NK-92 (cell line): ENCODE data around the gene CTSH.

Experiments used
- DNase-seq: peaks from one replicate; lab custom pipeline; 2025; ENCODE audit not compliant: unreplicated experiment; lab: John Stamatoyannopoulos, UW

The CTSH gene, protein sequence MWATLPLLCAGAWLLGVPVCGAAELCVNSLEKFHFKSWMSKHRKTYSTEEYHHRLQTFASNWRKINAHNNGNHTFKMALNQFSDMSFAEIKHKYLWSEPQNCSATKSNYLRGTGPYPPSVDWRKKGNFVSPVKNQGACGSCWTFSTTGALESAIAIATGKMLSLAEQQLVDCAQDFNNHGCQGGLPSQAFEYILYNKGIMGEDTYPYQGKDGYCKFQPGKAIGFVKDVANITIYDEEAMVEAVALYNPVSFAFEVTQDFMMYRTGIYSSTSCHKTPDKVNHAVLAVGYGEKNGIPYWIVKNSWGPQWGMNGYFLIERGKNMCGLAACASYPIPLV

DNA sequence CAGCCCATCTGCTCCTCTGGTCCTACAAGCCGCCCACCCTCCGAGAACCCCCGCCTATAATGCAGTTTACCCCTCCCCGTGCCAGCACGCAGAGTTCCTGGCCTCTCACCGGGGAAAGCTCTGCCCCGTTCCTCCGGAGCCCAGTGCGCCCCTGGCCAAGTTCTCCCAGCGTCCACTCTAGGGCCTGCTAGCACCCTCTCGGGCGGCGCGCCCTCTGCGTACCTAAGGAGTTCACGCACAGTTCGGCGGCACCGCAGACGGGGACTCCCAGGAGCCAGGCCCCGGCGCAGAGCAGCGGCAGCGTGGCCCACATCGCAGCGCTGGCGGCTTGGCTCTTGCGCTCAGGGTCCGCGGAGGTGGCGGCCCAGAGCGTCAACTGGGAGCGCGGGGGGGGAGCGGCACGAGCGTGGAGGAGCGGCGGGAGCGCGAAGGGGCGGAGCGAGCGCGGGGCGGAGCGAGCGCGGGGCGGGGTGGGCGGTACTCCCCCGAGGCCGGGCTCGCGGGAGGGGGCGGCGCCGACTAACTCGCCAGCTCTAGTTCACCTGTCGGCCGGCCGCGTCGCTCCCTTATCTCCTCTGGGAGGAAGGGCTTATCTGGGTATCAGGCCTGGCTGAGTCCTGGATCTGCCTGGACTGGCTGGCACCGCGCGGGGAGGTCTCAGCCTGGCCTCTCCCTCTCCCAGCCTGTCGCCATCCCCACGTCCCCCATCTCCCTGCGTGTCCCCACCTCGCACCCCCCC, at the start of gene CTSH:
CTSH (minus strand) TSS at position 378 of the 739 bp plus-strand sequence; CDS start at position 313, 65 bp downstream.
- no peak for DNase-seq

DNA sequence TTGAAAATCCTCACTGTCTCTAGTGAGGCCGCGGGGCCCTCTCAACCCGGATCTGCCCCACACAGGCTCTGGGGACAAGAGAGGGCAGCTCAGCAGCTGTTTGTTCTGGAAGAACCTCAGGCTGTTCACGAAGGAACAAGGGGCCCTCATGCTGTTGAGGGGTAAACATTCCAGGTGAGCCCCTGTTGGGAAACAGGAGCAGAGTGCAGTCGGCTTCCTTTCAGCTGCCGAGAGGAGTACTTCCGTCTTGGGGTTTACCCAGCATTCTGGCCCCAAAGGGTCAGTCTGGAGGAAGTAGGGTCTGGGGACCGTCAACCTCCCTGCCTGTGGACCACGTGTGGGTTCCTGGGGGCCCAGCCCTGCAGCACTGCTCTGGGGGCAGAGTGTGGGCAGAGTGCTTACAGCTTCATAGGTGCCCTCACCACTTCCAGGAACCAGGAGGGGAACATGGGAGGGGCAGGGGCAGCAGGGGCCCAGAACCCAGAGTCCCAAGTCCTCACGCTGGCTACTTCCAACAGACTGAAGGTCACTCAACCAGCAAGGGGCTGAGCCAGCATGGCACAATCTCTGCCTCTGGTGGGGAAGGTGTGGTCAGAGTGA, 49.2 kb upstream of the CTSH start:
- DNase-seq, result no peak

DNA sequence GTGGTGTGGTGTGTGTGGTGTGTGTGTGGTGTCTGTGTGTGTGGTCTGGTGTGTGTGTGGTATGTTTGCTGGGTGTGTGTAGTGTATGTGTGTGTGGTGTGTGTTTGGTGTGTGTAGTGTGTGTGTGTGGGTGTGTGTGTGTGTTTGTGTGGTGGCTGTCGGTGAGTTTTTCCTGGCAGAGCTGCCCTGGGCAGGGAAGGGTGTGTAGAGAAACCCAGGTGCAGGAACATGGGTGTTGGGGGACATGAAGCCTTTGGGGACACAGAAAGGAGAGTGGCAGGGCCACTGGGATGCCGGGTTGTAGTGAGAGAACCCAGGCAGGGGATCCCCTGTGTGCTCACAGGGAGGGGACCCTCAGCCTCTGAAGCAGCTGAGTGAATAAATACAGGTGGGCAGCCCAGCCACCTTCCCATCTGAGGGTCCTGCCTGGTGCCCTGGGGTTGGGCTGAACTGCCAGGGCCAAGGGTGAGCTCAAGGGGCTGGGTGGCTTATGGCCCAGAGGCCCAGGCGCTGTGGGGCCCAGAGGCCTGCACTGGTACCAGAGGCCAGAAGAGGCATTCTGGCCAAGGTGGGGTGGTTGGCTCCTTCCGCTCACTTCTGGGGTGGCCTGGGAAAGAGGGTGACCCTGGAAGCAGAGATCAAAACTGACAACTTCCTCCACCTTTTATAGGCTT, 48.5 kb upstream of the CTSH start:
- no peak for DNase-seq

DNA sequence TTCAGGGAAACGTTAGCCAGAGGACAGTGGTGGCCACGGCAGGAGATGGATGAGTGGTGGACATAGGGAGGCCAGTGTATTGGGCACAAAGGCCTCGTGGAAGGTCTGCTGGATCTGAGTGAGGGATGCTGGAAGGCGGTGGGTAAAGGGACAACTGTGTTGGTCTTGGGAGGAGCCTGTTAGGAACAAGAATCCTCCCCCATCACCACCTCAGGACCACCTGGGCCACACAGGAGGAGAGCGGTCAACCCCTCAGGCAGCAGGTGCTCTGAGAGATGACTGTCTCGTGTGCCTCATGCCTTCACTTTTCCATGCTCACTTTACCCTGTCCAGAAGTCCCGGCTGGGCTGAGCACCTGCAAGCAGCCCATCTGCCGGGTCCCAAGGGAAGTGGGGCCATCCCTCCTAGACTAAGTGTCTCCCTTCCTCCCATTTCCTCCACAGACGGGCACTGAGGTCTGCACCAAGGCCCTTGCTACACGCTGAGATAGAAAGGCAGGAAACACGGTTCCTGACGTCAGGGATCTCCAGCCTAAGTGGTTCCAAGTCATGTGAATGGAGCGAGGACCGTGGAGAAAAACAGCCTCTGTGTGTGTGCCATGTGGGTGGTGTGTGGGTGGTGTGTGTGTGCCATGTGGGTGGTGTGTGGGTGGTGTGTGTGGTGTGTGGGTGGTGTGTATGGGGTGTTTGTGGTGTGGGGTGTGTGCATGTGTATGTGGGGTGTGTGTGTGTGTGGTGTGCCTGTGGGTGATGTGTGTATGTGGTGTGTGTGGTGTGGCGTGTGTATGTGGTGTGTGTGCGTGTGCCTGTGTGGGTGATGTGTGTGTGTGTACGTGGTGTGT, 47.8 kb upstream of the CTSH start:
- DNase-seq, result no peak

DNA sequence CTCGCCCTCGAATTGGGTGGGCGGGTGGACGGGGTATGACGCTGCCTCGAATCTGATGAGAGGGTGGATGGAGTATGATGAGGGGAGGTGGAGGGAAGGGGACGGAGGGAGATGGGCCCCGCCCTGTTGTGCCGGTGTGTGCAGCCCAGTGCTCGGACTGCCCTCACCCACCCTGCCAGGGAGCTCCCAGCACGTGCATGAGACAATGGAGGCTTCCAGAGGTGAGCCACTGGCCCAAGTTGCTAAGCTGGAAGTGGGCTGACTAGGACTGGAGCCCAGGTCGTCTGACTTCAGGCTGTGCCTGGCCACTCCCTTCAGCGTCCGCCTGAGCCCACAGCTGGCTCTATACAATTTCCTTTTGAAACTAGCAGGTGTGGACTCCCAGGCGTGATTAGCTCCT, 47.0 kb upstream of the CTSH start:
- no peak for DNase-seq

DNA sequence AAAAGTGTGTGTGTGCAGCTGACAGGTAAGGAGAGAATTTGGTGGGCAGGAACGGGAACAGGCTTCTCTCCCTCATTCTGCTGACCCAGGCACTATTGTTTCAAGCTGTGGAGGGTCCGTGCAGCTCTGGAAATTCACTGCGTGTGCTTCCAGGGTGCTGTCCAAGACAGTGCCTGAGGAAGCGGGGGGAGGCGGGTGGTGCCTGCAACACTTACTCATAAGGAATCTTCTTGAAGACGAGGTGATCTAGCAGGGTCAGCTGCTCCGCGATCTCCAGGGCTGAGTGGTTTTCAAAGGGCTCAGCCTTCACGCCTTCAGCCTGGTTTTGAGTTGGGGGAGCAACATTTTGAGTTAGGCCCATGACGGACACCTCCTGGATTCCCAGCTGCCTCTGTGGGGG, 46.6 kb upstream of the CTSH start:
- no peak for DNase-seq

DNA sequence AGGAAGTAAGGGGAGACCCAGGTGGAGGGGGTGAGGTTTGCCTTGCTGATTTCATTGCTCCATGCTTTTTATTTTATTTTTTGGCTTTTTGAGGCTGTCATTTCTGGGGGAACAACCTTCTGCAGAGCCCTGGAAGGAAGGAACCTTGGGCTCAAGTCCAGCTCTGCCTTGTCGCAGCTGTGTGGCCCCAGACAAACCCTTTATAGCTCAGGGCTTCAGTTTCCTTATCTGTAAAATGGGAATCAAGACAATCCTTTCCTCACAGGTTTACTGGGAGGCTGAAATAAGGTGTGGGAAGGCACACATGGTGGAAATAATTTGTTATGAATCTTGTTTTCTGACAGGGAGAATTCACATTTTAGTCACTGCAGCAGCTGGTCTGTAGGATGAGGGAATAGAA, 45.4 kb upstream of the CTSH start:
- no peak for DNase-seq

DNA sequence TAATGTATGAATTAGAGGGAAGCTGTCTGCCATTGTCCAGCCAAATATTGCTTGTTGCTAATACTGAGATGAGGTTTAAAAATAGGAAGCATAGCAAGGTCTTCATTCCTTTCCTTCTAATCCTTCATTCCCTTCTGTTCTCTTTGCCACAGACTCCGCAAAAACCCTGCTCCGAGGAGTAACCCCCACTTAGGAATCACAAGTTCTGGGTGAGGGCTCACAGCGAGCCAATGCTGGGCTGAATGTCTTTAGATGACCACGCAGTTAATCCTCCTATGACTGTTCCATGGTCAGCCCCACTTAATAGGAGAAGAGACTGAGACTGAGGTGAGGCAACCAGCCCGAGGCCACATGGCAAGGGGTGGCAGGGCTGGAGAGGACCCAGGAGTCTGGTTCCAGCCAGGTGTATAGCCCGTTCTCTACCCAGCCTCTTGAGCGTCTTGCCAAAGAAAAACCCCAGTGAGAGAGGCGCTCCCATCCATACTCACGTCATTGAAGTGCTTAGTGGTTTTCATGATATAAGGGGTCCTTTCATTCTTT, 44.9 kb upstream of the CTSH start:
- DNase-seq, result no peak

DNA sequence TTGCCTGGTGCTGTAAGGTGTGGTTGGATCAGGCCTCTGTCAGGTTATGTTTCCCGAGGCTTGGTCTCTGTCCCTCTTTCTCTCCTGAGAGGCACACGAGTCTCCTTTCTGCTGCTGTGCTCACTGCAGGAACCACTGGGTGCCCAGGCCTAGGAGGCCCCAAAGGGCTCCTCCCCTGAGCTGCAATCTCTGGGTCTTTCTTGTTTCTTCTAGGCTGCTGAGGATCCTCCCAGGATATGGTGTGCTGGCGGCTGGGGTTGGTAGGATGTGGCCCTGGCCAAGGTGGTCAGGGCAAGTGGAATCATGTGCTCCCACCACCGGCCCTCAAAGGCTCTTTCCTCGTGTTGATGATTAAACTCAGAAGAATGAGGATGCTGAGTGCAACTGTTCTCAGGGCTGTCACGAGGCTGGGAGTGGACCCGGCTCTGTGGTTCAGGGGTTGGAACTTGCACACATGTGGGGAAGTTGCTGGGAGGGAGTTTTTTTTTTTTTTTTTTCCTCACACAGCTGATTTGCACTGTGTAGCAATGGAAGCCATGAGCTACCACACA, 43.6 kb upstream of the CTSH start:
- no peak for DNase-seq

DNA sequence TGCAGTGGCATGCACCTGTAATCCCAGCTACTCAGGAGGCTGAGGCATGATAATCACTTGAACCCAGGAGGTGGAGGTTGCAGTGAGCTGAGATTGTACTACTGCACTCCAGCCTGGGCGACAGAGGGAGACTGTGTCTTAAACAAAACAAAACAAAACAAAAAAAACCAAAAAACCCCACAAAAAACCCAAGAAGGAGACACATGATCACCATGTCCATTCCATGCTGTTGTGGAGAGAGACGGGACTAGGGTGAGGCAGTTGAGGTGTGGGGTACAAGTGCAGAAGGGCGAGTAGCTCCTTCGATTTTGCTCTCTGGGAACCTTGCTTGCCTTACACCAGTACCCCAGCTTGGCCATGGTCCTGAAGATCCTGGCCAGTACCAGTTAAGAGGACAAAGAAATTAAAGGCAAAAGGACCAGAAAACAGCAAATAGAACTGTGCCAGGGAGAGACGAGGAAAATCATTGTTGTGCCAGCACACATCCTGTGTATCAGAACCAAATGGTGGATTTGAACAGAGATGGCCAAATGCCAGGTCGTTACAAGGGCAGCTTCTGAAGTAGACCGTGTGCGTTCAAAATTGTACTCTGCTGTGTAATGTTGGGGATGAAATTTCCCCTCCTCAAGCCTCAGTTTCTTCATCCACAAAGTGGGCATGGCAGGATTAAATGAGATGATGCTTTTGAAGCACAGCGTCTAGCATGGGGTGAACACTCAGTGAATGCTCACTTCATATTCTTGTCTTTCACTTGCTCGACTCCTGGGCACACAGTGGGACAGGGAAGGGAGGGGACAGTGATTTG, 42.9 kb upstream of the CTSH start:
- DNase-seq, result no peak

DNA sequence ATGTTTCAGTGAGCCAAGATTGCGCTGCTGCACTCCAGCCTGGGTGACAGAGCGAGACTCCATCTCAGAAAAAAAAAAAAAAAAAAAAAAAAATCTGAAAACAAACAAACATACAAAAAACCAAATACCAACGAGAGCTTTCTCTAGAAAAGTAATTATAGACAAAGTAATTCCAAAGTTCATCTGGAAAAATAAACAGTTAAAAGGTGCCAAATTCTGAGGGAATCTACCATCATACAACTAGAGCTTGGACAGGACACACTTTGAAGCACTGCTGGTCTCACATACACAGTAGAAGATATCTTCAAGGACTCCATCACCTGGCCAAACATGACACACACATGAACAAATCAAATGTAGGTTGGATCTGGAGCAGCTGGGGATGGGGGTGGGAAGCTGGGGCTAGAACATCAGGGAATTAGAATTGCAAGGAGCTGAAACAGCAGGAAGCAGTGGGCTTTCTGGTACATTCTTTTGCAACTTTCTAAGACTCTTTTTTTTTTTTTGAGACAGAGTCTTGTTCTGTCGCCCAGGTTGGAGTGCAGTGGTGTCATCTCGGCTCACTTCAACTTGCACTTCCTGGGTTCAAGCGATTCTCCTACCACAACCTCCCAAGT, 41.1 kb upstream of the CTSH start:
- no peak for DNase-seq

DNA sequence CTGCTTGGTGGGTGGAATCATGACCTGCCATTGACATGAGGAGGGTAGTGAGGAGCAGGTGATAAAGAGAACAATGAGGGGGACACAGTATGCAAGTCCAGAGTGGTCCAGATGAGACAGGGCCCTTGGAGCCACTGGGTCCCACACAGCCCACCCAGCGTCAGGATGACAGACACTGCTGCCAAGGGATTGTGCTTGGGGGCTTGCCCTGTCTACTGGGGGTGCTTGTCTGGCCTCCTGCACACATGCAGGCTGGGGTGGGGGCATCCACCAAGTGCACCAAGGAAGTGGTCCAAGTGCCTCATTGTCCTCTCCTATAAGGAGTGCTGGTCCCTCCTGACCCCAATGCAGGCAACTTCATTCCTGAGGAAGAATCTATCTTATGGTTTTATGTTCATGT, 39.2 kb upstream of the CTSH start:
- DNase-seq, result no peak

DNA sequence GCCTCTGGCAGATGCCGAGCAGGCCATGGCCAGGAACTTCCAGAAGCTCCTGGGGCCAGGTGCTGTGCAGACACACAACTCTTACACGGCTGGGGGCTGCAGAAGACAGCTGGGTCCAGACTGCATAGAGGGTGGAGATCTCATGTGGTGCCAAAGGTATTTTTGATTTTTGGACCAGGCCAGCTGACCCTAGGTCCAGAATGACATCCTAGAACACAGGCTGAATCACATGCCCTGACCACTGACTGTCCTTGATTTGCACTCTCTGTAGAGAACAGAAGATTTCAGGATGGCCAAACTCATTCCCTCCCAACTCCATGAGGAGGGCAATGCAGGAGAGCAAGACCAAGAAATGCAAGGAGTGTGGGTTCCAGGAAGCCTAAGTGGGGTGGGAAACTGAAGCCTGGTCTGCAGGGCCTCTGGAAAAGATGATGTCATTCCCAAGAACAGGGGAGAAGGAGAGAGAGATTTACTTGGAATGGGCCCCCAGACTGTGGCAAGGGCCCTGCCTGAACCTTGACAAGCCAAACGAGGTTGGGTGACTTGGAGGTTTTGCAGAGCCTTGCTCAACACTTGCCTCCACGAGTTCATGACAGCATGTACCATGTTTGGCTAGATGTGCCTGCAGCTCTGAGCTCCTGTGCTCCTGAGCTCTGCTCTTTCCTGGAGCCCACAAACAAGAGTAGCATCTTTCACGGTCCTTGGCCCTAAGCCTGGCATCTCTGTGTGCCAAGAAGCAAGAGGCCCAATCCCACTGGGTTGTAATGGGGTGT, 38.5 kb upstream of the CTSH start:
- no peak for DNase-seq

DNA sequence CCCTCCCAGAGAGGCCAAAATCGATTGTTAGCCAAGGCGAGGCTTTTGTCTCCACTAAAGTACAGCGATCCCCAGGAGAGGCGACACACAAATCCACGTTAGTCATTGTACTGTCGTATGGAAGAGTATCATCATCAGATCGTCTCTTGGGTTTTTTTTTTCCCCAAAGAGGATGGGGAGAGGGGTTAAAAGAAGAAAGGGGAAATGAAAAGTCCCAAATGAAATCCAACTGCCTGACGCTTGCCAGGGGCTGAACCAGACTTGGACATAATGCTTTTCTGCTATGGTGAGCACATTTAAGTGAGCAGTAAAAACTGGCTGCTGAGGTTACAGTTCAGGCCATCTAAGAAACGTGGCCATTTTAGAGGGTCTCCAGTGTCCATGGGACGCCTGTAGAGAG, 37.9 kb upstream of the CTSH start:
- DNase-seq, result no peak

DNA sequence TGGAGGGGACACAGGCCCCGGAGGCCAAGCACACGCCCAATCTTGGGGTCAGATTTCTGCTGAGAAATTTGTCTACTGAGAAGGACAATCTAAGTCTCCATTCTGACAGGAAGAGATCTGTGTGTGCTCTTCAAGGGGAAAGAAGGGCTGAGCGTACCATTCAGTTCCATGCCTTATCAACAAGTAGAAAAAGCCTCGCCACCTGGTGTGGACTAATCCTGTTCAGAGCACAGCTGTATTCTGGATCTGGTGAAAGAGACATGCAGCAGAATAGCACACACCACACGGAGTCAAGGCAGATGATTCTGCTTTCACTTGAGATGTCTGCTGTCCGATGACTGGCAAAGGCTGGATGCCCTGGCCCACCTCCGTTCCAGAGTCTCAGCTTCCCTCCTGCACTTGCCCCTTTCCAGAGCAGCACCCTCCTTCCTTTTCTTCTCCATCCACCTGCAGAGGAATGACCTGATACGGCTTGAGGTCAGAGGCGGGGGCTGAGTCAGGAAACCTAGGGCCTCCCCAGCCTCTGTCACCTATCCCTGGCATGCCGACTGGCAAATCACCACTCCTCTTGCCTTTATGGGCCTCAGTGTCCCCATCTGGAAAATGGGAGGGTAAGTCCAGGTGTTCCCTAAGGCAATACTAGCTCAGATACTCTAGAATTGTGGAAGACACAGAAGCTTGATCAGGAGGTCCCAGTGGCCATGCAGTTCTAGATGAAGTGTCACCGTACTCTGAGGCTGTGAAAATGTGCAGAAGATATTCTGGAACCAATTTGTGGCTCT, 36.9 kb upstream of the CTSH start:
- DNase-seq, result no peak

DNA sequence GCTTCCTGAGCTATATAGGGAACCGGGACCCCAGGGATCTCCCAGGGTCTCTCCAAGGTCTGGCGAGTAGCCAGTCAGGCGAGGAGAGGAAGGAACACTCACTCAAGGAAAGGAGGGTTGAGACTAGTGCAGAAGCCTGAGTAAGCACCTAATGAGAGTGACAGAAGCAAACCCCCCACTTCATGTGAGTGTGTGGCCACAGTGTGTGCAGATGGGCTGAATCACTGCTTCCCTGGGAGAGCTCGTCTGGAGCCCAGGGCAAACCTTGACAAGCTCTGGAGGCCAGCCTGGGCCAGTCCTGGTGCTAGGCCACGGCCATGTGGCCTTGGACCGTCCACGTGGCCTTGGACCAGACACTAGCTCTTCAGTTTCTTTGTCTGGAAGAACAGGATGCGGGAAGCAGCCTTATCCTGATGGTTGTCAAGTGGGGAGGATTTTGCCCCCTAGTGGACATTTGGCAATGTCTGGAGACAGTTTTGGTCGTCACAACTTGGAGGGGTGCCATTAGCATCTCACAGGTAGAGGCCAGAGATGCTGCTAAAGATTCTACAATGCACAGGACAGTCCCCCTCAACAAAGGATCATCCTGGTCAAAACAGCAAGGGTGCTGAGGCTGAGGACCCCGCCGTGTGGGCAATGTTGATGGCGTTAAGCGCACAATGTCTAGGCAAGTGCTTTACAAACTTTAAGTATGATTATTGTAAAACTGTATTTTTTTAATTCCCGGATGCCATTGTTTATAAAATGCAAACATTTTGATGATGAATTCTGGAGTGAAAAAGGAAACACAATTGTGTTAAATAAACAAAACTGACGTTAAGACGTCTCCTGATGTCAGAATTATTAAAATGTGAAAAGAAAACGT, 34.8 kb upstream of the CTSH start:
- DNase-seq, result no peak
